IMR-90 (cell line): ENCODE data around the gene PRR12.

ENCODE experiments used
- CTCF ChIP-seq: conservative IDR thresholded peaks from 2 replicates; pipeline ENCODE4 v1.5.1; 2012; ENCODE audit warnings: mild to moderate bottlenecking, low read depth, low read length, improper control_type of control experiment
- FOS ChIP-seq: fragments of 150-350 bp; IDR thresholded peaks from 2 replicates; pipeline ENCODE4 v1.6.1; 2016; ENCODE audit warnings: low read depth, low read length
- MAFK ChIP-seq: IDR thresholded peaks from 2 replicates; pipeline ENCODE4 v1.6.1; 2012; ENCODE audit warnings: low read depth, low read length, improper control_type of control experiment
- POLR2A ChIP-seq: IDR thresholded peaks from 2 replicates; pipeline ENCODE4 v1.6.1; 2012; ENCODE audit warnings: mild to moderate bottlenecking, low read depth, low read length
- RAD21 ChIP-seq: IDR thresholded peaks from 2 replicates; pipeline ENCODE4 v1.6.1; 2012; ENCODE audit warnings: low read length, improper control_type of control experiment
- RFX5 ChIP-seq: IDR thresholded peaks from 2 replicates; pipeline ENCODE4 v1.8.0; 2012; ENCODE audit warnings: low read depth, mild to moderate bottlenecking, low read length, moderate library complexity
- SMC3 ChIP-seq: fragments of 150-350 bp; IDR thresholded peaks from 2 replicates; pipeline ENCODE4 v1.6.1; 2016; ENCODE audit warnings: low read depth, mild to moderate bottlenecking, antibody characterized with exemption, low read length, moderate library complexity
- USF2 ChIP-seq: fragments of 150-350 bp; IDR thresholded peaks from 2 replicates; pipeline ENCODE4 v1.6.1; 2017; ENCODE audit warnings: mild to moderate bottlenecking, antibody characterized with exemption, low read length, low read depth

DNA sequence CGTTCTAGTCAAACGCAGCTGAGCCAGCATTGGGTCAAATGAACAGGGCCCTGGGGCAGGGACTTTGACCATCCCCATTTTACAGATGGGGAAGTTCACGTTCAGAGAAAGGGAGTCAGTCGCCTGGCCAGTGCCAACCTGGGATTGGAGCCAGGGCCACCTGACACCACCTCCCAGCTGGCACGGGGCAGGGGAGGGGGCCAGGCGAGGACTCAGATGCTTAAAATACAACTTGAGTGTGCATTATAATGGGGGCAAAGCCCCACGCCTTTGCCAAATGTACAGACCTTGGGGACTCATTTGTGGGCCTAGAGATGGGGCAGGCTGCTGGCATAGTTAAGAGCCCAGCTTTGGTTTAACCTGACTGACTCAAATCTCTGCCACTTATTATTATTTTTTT, 14.6 kb downstream of the PRR12 start:
- TF ChIP-seq POLR2A: no peak
- no peak for TF ChIP-seq CTCF
- no peak for TF ChIP-seq USF2
- TF ChIP-seq MAFK: no peak
- no peak for TF ChIP-seq SMC3
- TF ChIP-seq RAD21: no peak
- no peak for TF ChIP-seq RFX5
- no peak for TF ChIP-seq FOS
